ENCODE measurements around the gene PRPF38B. TPM values are rescaled to one million over a fixed set of nuclear protein-coding genes. Genes with fewer than 3 reads are reported as not detected.

The PRPF38B gene
- total and polyA plus RNA-seq, 2 experiments from 2014 or later, result 40.5 to 86.4 TPM

DNA sequence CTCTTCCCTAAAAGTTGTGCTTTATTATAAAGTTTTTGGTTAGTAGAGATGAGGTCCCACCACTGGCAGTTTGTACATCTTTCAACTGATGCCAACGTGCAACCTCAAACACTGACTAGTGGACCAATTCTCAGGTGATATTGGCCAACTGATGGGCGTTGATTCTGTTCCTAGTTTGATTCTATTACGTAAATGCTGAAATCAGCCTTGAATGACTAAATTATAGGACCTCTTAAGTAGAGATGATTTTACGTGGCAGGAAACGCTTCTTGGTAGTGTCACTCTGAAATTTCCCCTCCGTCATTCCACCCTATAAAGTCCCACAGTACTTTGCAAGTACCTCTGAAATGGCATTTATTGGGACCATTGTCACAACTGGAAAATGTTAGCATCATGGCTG lies 11.8 kb downstream of the PRPF38B start:
- Histone ChIP-seq H3K4me2 (no peak overlapping the region), H3K27ac (ENCODE audit: low read depth) (no peak overlapping the region), H3F3A (replicated peaks; ENCODE audit: low read depth) (peaks cover 4% of the 10 kb centered on the region; the same call in 1 of the 2 replicates), H3K4me3 (no peak overlapping the region), H3K36me3 (ENCODE audit: insufficient read depth) (peaks cover 22% of the 10 kb centered on the region), H3K27me3 (ENCODE audit: insufficient read depth) (no peaks in the 10 kb centered on the region), H4K20me1 (replicated peaks; ENCODE audit: insufficient read depth) (peaks cover 4% of the 10 kb centered on the region; the same call in 1 of the 2 replicates), H3K79me2 (replicated peaks; ENCODE audit: insufficient read depth) (no peaks in the 10 kb centered on the region), H2AFZ (no peak overlapping the region), H3K9me2 (ENCODE audit: insufficient read depth) (peaks cover 3% of the 10 kb centered on the region), H3K4me1 (ENCODE audit: insufficient read depth) (no peaks in the 10 kb centered on the region)
- ATAC-seq (no peak; the same call in 2 of the 3 replicates), DNase-seq (ENCODE audit: low spot score) (no peak)
- Mint-ChIP-seq H3K36me3 (ENCODE audit: low read depth) (peaks cover 33% of the 10 kb centered on the region), H3K4me1 (no peaks in the 10 kb centered on the region), H3K4me3 (no peak overlapping the region), H3K9me3 (no peaks in the 10 kb centered on the region), H3K27me3 (ENCODE audit: insufficient read depth, low read depth, poor library complexity) (peaks cover 4% of the 10 kb centered on the region), H3K27ac (no peak overlapping the region)
- TF ChIP-seq, protein P1, sequence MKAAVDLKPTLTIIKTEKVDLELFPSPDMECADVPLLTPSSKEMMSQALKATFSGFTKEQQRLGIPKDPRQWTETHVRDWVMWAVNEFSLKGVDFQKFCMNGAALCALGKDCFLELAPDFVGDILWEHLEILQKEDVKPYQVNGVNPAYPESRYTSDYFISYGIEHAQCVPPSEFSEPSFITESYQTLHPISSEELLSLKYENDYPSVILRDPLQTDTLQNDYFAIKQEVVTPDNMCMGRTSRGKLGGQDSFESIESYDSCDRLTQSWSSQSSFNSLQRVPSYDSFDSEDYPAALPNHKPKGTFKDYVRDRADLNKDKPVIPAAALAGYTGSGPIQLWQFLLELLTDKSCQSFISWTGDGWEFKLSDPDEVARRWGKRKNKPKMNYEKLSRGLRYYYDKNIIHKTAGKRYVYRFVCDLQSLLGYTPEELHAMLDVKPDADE (IDR thresholded peaks at IDR 0.05), result no peak
- TF ChIP-seq NANOG (IDR thresholded peaks at IDR 0.05; ENCODE audit: borderline replicate concordance) (no peak), POLR2AphosphoS5 (IDR thresholded peaks at IDR 0.05; ENCODE audit: low read depth) (no peak), CREB1 (CRISPR knock-in tag; IDR thresholded peaks at IDR 0.05; ENCODE audit: low read depth) (no peak), JUNB (IDR thresholded peaks at IDR 0.05; ENCODE audit: unreplicated experiment) (no peak), ZNF114 (CRISPR knock-in tag; IDR thresholded peaks at IDR 0.05) (no peak), EZH2phosphoT487 (IDR thresholded peaks at IDR 0.05; ENCODE audit: unreplicated experiment) (no peak), ZNF331 (CRISPR knock-in tag; IDR thresholded peaks at IDR 0.05; ENCODE audit: low read depth) (no peak), EZH2 (IDR thresholded peaks at IDR 0.05; ENCODE audit: low read depth, unreplicated experiment) (no peak), STAT1 (IDR thresholded peaks at IDR 0.05; ENCODE audit: unreplicated experiment) (no peak)
- TF ChIP-seq, protein P2, sequence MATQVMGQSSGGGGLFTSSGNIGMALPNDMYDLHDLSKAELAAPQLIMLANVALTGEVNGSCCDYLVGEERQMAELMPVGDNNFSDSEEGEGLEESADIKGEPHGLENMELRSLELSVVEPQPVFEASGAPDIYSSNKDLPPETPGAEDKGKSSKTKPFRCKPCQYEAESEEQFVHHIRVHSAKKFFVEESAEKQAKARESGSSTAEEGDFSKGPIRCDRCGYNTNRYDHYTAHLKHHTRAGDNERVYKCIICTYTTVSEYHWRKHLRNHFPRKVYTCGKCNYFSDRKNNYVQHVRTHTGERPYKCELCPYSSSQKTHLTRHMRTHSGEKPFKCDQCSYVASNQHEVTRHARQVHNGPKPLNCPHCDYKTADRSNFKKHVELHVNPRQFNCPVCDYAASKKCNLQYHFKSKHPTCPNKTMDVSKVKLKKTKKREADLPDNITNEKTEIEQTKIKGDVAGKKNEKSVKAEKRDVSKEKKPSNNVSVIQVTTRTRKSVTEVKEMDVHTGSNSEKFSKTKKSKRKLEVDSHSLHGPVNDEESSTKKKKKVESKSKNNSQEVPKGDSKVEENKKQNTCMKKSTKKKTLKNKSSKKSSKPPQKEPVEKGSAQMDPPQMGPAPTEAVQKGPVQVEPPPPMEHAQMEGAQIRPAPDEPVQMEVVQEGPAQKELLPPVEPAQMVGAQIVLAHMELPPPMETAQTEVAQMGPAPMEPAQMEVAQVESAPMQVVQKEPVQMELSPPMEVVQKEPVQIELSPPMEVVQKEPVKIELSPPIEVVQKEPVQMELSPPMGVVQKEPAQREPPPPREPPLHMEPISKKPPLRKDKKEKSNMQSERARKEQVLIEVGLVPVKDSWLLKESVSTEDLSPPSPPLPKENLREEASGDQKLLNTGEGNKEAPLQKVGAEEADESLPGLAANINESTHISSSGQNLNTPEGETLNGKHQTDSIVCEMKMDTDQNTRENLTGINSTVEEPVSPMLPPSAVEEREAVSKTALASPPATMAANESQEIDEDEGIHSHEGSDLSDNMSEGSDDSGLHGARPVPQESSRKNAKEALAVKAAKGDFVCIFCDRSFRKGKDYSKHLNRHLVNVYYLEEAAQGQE (IDR thresholded peaks at IDR 0.05; ENCODE audit: unreplicated experiment), result no peak
- TF ChIP-seq, protein P3, sequence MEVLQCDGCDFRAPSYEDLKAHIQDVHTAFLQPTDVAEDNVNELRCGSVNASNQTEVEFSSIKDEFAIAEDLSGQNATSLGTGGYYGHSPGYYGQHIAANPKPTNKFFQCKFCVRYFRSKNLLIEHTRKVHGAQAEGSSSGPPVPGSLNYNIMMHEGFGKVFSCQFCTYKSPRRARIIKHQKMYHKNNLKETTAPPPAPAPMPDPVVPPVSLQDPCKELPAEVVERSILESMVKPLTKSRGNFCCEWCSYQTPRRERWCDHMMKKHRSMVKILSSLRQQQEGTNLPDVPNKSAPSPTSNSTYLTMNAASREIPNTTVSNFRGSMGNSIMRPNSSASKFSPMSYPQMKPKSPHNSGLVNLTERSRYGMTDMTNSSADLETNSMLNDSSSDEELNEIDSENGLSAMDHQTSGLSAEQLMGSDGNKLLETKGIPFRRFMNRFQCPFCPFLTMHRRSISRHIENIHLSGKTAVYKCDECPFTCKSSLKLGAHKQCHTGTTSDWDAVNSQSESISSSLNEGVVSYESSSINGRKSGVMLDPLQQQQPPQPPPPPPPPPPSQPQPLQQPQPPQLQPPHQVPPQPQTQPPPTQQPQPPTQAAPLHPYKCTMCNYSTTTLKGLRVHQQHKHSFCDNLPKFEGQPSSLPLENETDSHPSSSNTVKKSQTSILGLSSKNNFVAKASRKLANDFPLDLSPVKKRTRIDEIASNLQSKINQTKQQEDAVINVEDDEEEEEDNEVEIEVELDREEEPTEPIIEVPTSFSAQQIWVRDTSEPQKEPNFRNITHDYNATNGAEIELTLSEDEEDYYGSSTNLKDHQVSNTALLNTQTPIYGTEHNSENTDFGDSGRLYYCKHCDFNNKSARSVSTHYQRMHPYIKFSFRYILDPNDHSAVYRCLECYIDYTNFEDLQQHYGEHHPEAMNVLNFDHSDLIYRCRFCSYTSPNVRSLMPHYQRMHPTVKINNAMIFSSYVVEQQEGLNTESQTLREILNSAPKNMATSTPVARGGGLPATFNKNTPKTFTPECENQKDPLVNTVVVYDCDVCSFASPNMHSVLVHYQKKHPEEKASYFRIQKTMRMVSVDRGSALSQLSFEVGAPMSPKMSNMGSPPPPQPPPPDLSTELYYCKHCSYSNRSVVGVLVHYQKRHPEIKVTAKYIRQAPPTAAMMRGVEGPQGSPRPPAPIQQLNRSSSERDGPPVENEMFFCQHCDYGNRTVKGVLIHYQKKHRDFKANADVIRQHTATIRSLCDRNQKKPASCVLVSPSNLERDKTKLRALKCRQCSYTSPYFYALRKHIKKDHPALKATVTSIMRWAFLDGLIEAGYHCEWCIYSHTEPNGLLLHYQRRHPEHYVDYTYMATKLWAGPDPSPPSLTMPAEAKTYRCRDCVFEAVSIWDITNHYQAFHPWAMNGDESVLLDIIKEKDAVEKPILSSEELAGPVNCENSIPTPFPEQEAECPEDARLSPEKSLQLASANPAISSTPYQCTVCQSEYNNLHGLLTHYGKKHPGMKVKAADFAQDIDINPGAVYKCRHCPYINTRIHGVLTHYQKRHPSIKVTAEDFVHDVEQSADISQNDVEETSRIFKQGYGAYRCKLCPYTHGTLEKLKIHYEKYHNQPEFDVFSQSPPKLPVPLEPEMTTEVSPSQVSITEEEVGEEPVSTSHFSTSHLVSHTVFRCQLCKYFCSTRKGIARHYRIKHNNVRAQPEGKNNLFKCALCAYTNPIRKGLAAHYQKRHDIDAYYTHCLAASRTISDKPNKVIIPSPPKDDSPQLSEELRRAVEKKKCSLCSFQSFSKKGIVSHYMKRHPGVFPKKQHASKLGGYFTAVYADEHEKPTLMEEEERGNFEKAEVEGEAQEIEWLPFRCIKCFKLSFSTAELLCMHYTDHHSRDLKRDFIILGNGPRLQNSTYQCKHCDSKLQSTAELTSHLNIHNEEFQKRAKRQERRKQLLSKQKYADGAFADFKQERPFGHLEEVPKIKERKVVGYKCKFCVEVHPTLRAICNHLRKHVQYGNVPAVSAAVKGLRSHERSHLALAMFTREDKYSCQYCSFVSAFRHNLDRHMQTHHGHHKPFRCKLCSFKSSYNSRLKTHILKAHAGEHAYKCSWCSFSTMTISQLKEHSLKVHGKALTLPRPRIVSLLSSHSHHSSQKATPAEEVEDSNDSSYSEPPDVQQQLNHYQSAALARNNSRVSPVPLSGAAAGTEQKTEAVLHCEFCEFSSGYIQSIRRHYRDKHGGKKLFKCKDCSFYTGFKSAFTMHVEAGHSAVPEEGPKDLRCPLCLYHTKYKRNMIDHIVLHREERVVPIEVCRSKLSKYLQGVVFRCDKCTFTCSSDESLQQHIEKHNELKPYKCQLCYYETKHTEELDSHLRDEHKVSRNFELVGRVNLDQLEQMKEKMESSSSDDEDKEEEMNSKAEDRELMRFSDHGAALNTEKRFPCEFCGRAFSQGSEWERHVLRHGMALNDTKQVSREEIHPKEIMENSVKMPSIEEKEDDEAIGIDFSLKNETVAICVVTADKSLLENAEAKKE (CRISPR knock-in tag; IDR thresholded peaks at IDR 0.05), result no peak
- TF ChIP-seq, protein P4, sequence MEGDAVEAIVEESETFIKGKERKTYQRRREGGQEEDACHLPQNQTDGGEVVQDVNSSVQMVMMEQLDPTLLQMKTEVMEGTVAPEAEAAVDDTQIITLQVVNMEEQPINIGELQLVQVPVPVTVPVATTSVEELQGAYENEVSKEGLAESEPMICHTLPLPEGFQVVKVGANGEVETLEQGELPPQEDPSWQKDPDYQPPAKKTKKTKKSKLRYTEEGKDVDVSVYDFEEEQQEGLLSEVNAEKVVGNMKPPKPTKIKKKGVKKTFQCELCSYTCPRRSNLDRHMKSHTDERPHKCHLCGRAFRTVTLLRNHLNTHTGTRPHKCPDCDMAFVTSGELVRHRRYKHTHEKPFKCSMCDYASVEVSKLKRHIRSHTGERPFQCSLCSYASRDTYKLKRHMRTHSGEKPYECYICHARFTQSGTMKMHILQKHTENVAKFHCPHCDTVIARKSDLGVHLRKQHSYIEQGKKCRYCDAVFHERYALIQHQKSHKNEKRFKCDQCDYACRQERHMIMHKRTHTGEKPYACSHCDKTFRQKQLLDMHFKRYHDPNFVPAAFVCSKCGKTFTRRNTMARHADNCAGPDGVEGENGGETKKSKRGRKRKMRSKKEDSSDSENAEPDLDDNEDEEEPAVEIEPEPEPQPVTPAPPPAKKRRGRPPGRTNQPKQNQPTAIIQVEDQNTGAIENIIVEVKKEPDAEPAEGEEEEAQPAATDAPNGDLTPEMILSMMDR (conservative IDR thresholded peaks at IDR 0.05; ENCODE audit: low read depth in 2 of 2), result no peak
